NT2/D1 (cell line): ENCODE results near the gene MUCL3.

Source experiments
- SUZ12 ChIP-seq: IDR thresholded peaks from 2 replicates; pipeline ENCODE4 v1.6.1; 2011; ENCODE audit not compliant: insufficient read length, insufficient read depth; ENCODE audit errors: extremely low read depth
- YY1 ChIP-seq: IDR thresholded peaks from 2 replicates; pipeline ENCODE4 v1.6.1; 2011; ENCODE audit not compliant: insufficient read length, insufficient read depth
- ZNF274 ChIP-seq: IDR thresholded peaks from 2 replicates; pipeline ENCODE4 v1.6.1; 2011; ENCODE audit warnings: mild to moderate bottlenecking, low read depth, low read length

DNA sequence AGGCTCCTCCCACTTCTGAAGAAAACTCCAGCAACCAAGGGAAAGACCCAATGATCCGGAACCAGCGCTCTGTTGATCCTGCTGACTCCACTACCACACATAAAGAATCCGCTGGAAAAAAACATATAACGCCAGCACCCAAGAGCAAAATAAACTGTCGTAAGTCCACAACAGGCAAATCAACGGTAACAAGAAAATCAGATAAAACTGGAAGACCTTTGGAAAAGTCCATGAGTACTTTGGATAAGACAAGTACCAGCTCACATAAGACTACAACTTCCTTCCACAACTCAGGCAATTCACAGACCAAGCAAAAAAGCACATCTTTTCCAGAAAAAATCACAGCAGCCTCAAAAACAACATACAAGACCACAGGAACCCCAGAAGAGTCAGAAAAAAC lies 8.0 kb downstream of the MUCL3 start:
- TF ChIP-seq YY1 (no peak), ZNF274 (no peak), SUZ12 (no peak)
